Loucy (cell line): ENCODE results near the gene PLEKHM2.

Experiments used
- EZH2phosphoT487 ChIP-seq: fragments of 200-600 bp; IDR thresholded peaks from 2 replicates; pipeline ENCODE4 v1.6.1; 2018; ENCODE audit warnings: antibody characterized with exemption, mild to moderate bottlenecking, moderate library complexity, borderline replicate concordance
- TF ChIP-seq, protein P1 (sequence below): fragments of 200-600 bp; sonication (generic); conservative IDR thresholded peaks from 2 replicates; pipeline ENCODE4 v1.5.1; 2014; ENCODE audit warnings: mild to moderate bottlenecking, antibody characterized with exemption, low read length

DNA sequence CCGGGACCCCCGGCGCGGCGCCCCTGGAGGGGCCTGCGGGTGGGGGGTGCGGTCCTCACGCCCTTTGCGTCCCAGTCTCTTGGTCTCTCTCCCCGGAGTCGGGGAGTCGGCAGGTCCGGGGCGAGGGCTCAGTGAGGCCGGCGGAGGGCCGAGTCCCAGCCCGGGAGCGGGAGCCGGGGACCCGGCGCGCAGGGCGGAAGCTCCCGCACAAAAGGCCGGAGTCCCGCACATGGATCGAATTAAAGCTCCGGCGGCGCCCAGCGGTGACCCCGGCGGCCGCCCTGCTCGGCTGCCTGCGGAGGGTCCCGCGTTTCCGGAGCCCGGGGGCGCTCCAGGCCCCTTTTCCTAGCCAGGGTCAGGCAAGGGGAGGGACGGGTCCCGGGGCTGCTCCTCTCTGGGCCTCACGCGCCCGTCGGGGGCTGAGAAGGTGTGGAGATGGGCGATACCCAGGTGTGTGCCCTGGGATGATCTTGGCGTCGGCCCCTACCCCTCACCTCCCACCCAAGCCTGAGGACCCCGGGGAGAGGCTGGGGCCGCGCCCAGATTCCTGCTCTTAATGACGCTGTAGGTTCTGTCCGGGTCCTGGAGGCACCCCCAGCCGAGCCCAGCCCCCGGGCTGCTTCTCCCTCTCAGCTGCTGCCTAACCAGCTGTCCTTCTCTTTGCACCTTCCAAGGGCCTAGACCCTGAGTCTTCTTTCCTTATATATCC, 75.0 kb downstream of the PLEKHM2 start:
- TF ChIP-seq, protein P1, sequence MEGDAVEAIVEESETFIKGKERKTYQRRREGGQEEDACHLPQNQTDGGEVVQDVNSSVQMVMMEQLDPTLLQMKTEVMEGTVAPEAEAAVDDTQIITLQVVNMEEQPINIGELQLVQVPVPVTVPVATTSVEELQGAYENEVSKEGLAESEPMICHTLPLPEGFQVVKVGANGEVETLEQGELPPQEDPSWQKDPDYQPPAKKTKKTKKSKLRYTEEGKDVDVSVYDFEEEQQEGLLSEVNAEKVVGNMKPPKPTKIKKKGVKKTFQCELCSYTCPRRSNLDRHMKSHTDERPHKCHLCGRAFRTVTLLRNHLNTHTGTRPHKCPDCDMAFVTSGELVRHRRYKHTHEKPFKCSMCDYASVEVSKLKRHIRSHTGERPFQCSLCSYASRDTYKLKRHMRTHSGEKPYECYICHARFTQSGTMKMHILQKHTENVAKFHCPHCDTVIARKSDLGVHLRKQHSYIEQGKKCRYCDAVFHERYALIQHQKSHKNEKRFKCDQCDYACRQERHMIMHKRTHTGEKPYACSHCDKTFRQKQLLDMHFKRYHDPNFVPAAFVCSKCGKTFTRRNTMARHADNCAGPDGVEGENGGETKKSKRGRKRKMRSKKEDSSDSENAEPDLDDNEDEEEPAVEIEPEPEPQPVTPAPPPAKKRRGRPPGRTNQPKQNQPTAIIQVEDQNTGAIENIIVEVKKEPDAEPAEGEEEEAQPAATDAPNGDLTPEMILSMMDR, result no peak
- no peak for TF ChIP-seq EZH2phosphoT487
